ENCODE data around the gene AKAIN1.

- TF ChIP-seq TAF1 (IDR thresholded peaks at IDR 0.05; ENCODE audit: borderline replicate concordance, insufficient read depth, low read length), result no peak
- no peak for TF ChIP-seq SIN3A (IDR thresholded peaks at IDR 0.05; ENCODE audit: borderline replicate concordance, insufficient read depth, low read length)
- TF ChIP-seq, protein P1, sequence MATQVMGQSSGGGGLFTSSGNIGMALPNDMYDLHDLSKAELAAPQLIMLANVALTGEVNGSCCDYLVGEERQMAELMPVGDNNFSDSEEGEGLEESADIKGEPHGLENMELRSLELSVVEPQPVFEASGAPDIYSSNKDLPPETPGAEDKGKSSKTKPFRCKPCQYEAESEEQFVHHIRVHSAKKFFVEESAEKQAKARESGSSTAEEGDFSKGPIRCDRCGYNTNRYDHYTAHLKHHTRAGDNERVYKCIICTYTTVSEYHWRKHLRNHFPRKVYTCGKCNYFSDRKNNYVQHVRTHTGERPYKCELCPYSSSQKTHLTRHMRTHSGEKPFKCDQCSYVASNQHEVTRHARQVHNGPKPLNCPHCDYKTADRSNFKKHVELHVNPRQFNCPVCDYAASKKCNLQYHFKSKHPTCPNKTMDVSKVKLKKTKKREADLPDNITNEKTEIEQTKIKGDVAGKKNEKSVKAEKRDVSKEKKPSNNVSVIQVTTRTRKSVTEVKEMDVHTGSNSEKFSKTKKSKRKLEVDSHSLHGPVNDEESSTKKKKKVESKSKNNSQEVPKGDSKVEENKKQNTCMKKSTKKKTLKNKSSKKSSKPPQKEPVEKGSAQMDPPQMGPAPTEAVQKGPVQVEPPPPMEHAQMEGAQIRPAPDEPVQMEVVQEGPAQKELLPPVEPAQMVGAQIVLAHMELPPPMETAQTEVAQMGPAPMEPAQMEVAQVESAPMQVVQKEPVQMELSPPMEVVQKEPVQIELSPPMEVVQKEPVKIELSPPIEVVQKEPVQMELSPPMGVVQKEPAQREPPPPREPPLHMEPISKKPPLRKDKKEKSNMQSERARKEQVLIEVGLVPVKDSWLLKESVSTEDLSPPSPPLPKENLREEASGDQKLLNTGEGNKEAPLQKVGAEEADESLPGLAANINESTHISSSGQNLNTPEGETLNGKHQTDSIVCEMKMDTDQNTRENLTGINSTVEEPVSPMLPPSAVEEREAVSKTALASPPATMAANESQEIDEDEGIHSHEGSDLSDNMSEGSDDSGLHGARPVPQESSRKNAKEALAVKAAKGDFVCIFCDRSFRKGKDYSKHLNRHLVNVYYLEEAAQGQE (IDR thresholded peaks at IDR 0.05; ENCODE audit: insufficient read depth in 1 of 2, low read depth in 2 of 2, low read length in 2 of 2), result no peak
- no peak for TF ChIP-seq FOXP2 (optimal IDR thresholded peaks at IDR 0.05; ENCODE audit: borderline replicate concordance, extremely low read depth, extremely low read length, insufficient read depth)
- TF ChIP-seq POLR2AphosphoS5 (IDR thresholded peaks at IDR 0.05; ENCODE audit: low read depth, low read length), result no peak
Observed at GRCh38 chr18:5145168-5145825, 51.8 kb downstream of the AKAIN1 start.
